ENCODE results near the gene RERE. TPM values are rescaled to one million over a fixed set of nuclear protein-coding genes. Genes with fewer than 3 reads are reported as not detected.
A peak's percentile ranks its signal among the peaks of the same experiment; 100 is the strongest.

RERE gene
- total RNA-seq, 1 donor from 2014 or later, result 115 TPM

- intact Hi-C loops (cut with micrococcal nuclease), result loop anchor here (10.0 kb wide), 1 partner anchor 294 kb away; the partner anchor contains the start of gene ERRFI1
- no peak for ATAC-seq
- DNase-seq, result no peak
Measured at GRCh38 chr1:8318436-8318835, 499.0 kb downstream of the RERE start.

GRCh38 chr1:8317647-8318381, 499.6 kb downstream of the RERE start, which contains the start of gene SLC45A1:
Gene SLC45A1, plus strand, starts transcription at chr1:8318114. Its CDS starts 6,216 bp downstream, at chr1:8324330.
- ATAC-seq (peak; percentile 90), DNase-seq (peak; percentile 93)
- intact Hi-C loops (cut with micrococcal nuclease), result loop anchor here (10.0 kb wide), 1 partner anchor 293 kb away; the partner anchor contains the start of gene ERRFI1

DNA sequence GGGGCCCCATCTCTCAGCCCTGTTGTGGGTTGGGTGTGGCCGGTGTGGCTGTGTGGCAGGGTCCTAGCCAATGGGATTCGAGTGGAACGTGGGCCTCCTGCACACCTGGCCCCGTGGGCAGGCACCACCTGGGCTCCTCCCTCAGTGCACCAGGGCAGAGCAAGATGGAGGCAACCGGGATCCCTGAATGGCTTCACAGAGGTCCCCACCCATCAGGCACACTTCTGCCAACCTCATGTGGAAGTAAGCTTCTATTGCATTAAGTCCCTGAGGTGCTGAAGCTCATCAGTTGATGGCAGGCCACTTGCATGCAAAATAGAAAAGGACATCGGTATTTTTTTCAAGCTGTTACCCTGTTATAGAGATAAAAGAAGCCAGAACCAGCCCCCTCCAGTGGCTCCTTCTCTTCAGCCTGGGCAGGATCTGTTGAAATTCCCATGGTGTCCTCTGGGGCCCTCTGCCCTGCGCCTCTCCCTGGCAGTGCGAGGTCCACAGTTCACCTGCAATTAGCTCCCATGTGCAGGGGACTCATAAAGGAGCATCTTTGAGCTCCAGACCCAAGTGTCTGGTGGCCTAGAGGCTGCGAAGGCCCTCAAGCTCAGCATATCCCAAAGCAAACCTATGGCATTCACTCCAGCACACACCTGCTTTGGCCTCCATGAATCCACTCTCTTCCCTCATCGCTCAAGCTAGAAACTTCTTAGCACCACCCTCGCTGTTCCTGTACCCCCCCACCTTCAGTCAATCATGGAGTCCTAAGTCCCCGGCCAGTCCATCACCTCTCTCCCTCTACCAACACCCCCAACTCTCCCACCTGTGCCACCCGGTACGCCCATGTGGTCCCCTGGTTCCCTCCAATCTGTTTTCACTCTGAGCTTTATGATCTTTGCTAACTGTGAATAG, 501.6 kb downstream of the RERE start:
- DNase-seq (no peak), ATAC-seq (no peak)
- intact Hi-C loops (cut with micrococcal nuclease), result loop anchor here (10.0 kb wide), 1 partner anchor 291 kb away; the partner anchor contains the start of gene ERRFI1

DNA sequence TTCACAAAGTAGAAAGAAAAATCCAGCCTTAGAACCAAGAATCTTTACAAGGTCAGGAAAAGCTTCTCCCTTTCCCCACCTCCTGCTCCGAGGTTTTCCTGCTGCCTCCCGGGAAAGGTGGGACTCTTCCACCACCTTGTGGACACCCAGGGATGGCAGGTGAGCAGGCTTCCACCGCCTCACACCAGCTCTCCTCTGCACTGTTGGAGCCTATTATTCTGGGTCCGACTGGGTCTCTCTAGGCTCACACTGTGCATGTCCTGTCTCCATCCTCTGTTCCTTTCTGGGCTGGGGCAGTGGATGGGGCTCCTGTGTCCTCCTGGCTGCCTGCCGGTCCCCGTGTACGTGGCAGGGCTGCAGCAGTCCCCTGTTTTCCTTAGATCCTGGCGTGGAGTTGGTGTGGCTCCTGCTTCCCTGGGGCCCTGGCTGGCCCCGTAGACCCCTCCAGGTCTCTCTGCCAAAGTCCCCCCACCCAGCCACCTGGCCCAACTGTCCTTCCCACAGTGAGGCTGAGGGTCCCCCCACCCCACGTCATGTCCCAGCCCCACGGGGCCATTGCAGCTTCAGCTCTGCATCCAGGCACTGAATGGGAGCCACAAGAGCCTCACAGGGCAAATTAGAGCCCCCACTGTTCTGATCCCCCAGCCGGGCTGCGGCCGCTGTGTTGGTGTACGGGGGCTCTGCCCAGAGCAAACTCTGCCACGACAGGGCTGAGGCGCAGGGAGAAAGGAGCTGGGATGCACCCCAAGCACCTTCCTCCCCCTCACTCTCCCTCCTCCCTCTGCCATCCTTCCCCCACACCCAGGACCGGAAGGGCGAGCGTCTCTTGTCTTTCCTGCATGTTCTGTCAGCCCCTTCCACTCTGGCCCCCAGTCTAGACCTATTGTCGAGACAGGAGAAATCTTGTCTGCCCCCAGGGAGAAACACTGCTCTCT, 502.8 kb downstream of the RERE start:
- ATAC-seq (peak; percentile 72), DNase-seq (peak; percentile 77)
- intact Hi-C loops (cut with micrococcal nuclease), result loop anchor here (10.0 kb wide), 1 partner anchor 290 kb away; the partner anchor contains the start of gene ERRFI1

DNA sequence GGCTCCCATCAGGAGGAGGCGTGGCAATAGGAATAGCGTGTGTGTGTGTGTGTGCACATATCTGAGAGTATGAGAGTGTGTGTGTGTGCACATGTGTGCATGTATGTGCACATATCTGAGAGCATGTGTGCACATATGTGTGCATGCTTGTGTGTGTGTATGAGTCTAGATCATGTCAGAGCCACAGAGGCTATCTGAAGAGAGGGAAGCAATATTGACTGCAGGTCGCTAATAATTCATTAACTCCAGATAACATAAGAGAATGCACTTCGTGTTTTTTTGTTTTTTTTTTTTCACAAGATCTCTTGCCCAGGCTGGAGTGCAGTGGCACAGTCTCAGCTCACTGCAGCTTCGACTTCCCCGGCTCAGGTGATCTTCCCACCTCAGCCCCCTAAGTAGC, 504.2 kb downstream of the RERE start:
- intact Hi-C loops (cut with micrococcal nuclease), result loop anchor here (10.0 kb wide), 1 partner anchor 288 kb away; the partner anchor contains the start of gene ERRFI1
- ATAC-seq (no peak), DNase-seq (no peak)

- peak; percentile 58 for DNase-seq
- ATAC-seq, result peak; percentile 92
- intact Hi-C loops (cut with micrococcal nuclease), result loop anchor here (10.0 kb wide), 1 partner anchor 288 kb away; the partner anchor contains the start of gene ERRFI1
Measured at GRCh38 chr1:8312235-8313218, 504.9 kb downstream of the RERE start.

DNA sequence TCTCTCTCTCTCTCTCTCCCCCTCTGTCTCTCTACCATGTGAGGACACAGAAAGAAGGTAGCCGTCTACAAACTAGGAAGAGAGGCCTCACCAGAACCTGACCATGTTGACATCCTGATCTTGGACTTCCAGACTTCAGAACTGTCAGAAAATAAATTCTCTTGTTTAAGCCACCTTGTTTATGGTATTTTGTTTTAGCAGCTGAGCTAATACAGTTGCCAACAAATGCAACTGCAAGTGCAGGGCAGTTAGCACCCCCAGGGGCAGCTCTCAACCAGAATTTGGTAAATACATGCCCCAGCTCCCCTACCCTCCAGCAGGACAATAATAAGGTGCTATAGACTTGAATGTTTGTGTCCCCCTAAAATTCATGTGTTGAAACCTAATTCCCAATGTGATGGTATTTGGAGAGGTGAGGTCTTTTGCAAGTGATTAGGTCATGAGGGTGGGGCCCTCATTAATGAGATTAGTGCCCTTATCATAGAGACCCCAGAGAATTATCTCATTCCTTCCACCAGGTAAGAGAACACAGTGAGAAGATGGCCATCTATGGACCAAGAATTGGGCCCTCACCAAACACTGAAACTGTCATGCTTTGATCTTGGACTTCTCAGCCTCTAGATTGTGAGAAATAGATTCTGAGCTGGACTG, 506.2 kb downstream of the RERE start:
- DNase-seq, result no peak
- intact Hi-C loops (cut with micrococcal nuclease), result loop anchor here (10.0 kb wide), 1 partner anchor 286 kb away; the partner anchor contains the start of gene ERRFI1
- ATAC-seq, result no peak

DNA sequence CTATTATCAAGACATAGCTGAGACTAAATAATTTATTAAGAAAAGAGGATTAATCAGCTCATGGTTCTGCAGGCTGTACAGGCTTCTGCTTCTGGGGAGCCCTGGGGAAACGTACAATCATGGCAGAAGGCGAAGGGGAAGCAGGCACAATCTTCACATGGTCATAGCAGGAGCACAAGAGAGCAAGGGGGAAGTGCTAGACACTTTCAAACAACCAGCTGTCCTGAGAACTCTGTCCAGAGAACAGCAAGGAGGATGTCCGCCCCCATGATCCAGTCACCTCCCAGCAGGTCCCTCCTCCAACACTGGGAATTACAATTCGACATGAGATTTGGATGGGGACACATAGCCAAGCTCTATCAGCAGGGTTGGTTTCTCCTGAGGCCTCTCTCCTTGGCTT, 509.8 kb downstream of the RERE start:
- intact Hi-C loops (cut with micrococcal nuclease), result no loop called here
- no peak for DNase-seq
- ATAC-seq, result no peak

- intact Hi-C loops (cut with micrococcal nuclease), result no loop called here
Measured at GRCh38 chr1:8303876-8304275, 513.6 kb downstream of the RERE start.

GRCh38 chr1:8303141-8303540, 514.3 kb downstream of the RERE start:
- ATAC-seq (peak; percentile 78), DNase-seq (no peak)
- intact Hi-C loops (cut with micrococcal nuclease), result no loop called here

More at GRCh38 chr1:8303876-8304275, 513.6 kb downstream of the RERE start:
- no peak for DNase-seq
- ATAC-seq, result no peak

Small RNA genes lying within 50 kb of the gene (microRNA-seq; reads per million reads assigned to microRNA genes)
- gene MIR6728 (ENCODE audit: borderline number of aligned reads), result not detected

Other genes starting within 250 kb of the RERE start
- gene ENO1, start 61.0 kb upstream of the RERE start, total RNA-seq, result 126 TPM
- gene CA6, start 128.2 kb upstream of the RERE start, total RNA-seq, result not detected
- not detected for gene SLC2A7, start 208.8 kb upstream of the RERE start, total RNA-seq

All from left ventricle myocardium superior (tissue), 1 donor.